Stimulated activated CD8-positive, alpha-beta memory T cell treated with anti-CD3 and anti-CD28 coated beads, Interleukin-15, amount 100 ng/mL, for 4 hours (primary cell): ENCODE measurements around the gene TMEM181.
"Not testable (repeated sequence)": the region's sequence is repeated elsewhere in the genome, so short reads cannot be mapped to it uniquely, and the experiment has no call there.

Experiments
- DNase-seq, 2 donors: peaks; one replicate each; pipeline ENCODE4 v3.0.0-alpha.2; 2020; ENCODE audit warnings: low read depth in 2 of 2

Gene TMEM181

GRCh38 chr6:158638324-158638854 is 78.5 kb downstream of the TMEM181 start:
- no peak for DNase-seq

DNA sequence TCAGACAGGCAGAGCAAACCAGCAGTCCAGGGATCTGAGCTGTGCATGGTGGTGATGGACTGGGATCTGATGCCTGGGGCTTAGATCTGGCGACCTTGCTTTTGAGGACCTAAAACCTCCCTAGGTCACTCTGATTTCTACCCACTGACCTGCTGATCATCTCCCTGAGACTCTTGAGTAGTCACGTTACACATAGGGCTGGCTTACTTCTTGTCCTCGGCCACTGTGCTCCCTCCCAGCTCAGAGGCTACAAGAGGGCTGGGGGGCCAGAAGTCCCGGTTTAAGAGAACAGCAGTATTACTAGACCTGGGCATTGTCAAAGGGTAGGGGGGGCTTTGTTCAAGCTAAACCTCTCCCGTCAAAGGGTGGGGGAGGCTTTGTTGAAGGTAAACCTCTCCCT is 79.2 kb downstream of the TMEM181 start:
- no peak for DNase-seq

DNA sequence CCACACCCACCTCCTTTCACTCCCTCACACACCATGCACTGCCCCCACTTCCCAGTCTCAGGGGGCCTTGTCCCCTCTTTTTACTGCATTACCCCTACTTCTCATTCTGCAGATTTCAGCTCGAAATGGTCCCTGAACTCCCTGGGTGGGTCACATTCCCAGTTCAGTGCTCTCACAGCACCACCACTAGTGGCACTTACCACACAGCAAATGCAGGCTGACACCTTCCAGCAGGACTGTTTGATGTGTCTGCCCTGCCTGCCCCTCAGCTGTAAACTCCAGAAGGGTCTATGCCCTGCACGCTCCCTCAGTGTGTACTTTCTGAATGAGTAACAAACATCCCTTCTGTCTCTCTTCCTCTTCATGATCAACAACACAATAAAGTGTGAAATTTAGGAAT is 80.6 kb downstream of the TMEM181 start:
- no peak for DNase-seq

DNA sequence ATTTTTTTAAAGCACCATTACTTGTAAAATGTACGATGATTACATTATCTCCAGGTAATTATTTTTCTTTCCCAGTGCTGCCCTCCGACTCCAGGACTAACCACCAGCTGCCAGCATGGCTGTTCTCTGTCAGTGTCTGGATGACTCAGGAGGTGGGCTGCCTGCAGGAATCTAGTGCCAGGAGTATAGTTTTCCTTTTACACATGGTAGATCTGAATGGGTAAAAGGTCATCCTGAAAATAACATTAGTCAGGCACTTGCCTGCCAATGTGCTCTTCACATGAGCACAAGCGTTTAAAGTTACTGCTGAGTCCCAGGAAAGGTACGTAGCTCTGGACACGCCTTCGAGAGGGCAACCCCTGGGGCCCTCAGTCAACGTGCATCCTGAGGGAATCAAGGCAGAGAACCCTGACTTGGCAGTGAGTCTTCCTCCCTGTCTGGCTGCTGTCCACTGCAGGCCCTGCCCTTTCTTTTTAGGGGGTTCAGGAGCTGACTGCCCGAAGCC is 82.3 kb downstream of the TMEM181 start:
- no peak for DNase-seq

GRCh38 chr6:158643836-158644230 is 83.9 kb downstream of the TMEM181 start:
- DNase-seq, result no peak

DNA sequence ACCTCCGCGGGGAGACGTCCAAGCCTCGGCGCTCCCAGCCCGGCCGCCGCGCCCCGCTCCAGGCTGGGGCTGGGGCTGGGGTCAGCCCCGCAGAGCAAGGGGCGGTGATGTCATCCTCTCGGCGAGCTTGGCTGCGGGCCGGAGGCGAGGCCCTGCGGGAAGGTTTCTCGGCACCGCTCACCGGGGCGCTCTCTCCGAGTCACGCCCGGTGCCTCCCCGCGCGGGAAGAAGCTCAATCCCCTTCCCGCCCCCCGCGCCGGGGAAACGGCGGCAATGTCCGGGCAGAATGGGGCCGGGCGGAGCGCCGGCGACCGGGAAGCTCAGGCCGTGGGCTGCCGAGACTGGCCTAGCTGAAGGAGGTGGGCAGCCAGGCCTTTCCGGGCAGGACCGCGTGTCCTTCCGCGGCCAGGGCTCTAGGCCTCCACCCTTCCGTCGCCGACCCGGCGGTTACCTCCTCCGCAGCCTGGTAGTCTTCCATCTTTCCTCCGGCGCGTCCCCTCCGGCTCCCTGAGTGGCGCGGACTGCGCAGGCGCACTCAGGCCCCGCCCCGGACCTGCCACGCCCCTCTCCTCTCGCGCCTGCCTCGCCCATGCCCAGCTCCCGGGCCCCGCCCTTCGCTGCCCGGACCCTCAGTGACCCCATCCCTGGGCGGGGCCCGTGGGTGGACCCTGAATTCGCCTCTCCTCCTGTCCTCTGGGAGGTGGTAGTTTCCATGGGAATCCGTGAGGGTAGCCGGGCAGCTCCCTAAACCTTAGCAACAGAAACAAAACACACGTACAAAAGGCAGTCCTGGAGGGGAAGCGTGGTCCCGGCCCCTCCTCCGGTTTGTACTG is 84.6 kb downstream of the TMEM181 start, which contains the start of gene DYNLT1:
Gene DYNLT1, minus strand, starts transcription at position 513 of the 833 bp plus-strand sequence. Its CDS starts 35 bp downstream, at position 478.
- DNase-seq, result peak; percentile 73 to 77

GRCh38 chr6:158645064-158646022 is 85.5 kb downstream of the TMEM181 start:
- no peak for DNase-seq

- no peak for DNase-seq
Observed at GRCh38 chr6:158646023-158646910, 86.4 kb downstream of the TMEM181 start.

DNA sequence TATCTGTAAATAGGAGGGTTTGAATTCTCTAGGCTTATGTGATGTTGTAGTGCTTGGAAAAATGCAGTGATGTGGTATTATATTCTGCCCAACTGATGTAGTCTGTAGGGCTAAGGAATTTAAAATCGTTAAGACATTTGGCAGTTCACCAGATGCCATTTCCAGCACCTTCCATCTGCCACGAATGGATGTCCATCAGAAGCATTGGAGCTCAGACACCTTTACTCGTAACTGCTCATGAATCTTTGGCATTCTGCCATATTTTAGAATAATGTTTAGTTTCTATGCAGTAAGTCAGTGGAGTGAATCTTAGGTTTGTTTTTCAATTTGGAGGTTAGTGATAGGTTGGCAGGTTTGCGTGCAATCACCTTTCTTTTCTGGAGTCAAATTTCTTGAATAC is 87.6 kb downstream of the TMEM181 start:
- DNase-seq, result no peak

DNA sequence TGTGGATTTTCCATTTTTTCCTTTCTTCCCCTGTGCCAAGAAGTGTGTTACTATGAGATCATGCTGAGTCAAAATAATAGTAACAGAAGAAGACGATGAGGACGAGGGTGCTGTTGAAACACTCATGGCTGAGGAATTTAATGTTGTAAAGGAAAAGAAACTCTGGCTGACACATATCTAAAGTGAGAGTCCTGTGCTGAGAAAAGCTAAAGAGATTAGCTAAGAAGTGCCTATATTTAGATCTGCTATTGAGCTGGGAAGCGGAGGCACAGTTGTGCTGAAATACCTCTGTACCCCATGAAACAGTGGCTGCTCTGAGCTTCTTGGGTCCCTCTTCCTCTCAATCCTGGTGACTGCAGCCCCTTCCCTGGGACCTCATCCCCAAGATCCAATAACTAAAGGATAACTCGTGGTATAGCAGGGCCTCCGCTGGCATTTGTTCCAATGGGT is 88.8 kb downstream of the TMEM181 start:
- DNase-seq, result no peak

GRCh38 chr6:158649289-158650143 is 89.6 kb downstream of the TMEM181 start, which contains the start of gene SYTL3:
TSS of gene SYTL3 (plus strand) at chr6:158650054. CDS start at chr6:158663269, 13,215 bp downstream.
- DNase-seq, result peak; percentile 48 to 59

DNA sequence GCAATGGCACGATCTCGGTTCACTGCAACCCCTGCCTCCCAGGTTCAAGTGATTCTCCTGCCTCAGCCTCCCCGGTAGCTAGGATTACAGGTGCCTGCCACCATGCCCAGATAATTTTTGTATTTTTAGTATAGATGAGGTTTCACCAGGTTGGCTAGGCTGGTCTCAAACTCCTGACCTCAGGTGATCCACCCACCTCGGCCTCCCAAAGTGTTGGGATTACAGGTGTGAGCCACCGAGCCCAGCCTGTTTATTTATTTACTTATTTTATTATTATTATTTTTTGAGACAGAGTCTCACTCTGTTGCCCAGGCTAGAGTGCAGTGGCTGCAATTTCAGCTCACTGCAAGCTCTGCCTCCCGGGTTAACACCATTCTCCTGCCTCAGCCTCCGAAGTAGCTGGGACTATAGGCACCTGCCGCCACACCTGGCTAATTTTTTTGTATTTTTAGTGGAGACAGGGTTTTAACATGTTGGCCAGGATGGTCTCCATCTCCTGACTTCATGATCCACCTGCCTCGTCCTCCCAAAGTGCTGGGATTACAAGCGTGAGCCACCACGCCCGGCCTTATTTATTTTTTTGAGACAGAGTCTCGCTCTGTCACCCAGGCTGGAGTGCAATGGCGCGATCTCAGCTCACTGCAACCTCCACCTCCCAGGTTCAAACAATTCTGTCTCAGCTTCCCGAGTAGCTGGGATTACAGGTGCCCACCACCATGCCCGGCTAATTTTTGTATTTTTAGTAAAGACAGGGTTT is 92.3 kb downstream of the TMEM181 start:
- DNase-seq, result not testable (repeated sequence)

DNA sequence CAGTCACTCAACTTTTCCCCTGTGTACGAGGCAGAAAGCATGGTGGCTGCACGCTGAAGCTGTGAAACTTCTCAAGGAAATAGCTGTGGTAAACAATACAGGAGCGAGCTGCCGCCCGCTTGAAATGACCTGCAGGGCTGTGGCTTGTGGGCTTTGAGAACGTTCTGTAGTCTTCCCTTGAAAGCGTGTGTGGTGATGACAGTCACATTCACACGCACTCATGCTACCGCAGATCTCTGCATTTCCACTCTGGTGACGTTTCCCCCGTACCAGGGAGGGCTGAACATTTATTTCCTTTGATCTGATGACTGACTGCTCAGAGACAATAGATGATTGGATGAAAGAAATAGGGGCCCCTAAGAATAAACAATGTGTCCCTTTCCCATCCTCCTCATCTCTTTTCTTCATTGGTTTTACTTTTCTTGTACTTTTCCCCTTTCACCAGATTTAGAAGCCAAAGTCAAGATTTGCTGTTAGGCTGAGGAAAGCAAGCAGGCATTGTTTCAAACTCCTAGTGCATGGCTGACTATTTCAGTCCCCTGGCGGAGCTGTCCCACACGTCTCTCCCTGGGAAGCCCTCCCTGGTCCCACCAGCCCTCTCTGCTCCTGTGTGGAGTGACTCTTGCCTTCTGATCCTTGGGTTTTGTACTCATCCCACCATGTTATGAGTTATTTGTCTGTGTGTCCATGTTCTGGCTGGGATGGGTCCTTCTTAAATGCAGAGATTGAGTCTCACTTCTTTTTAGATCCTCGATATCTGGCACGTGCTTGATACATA is 93.9 kb downstream of the TMEM181 start:
- DNase-seq, result peak; percentile 80 to 88

- no peak for DNase-seq
Observed at GRCh38 chr6:158654498-158654897, 94.6 kb downstream of the TMEM181 start.

GRCh38 chr6:158654960-158655489 is 95.1 kb downstream of the TMEM181 start:
- no peak for DNase-seq

DNA sequence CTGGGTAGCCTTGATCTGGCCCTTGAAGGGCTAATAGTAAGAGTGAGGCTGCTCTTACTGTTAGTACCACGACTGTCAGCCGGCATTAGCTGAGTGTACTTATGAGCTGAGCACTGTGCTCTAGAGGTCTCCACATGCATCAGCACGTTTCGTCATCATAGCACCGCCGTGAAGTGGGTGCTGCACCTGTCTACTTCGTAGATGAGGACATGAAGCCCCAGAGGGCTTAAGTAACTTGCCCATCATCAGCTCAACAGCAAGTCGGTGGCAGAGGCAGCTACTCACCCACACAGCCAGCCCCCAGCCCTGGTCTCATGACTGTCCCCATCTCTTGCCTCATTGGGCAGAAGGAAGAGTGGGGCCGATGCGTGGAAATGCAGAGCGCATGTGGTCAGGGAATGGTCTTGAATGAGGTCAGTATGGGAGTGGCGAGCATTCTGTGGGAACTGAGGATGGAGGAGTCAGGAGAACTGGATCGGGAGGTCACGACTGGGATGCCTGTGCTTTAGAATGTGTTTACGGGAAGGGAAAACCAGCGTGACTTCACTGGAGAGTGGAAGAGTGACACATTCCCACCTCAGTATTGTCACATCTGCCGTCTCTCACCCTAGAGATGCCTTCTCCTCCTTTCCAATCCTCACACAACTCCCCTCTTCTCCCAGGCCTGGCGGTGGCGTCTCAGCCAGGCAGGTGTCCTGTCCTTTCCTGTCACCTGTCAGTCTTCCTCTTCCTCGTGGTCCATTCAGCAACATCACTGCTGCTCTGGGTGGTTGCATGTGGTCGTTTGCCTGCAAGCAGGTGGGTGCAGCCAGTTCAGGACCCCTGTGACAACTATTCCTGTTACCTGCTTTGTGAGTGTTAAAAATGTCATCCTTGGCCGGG is 95.9 kb downstream of the TMEM181 start:
- DNase-seq, result no peak

DNA sequence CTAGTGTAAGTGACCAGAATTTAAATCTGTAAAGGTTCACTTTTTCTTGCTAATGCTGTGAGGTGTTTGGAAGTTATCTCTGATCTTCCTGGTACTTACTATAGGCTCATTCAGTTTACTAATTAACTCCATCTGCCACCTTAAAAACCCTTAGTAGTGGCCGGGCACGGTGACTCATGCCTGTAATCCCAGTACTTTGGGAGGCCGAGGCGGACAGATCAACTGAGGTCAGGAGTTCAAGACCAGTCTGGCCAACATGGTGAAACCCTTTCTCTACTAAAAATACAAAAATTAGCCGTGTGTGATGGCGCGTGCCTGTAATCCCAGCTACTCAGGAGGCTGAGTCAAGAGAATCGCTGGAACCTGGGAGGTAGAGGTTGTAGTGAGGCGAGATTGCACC is 97.1 kb downstream of the TMEM181 start:
- DNase-seq, result not testable (repeated sequence)
